Esophagus squamous epithelium (tissue), 4 donors: ENCODE results near the gene MYBPC1.

Experiments used
- CTCF ChIP-seq, 6 experiments: fragments of 450-650 bp in 4 of 6; fragments of 200-600 bp in 2 of 6; sonication (generic) in 2 of 6; IDR thresholded peaks; one replicate each; pipeline ENCODE4 v1.5.1; 2016 to 2019; ENCODE audit warnings: antibody characterized with exemption in 6 of 6, mild to moderate bottlenecking in 4 of 6, moderate library complexity in 4 of 6
- POLR2A ChIP-seq, 4 donors: fragments of 450-650 bp; IDR thresholded peaks; one replicate each; pipeline ENCODE4 v1.6.1; 2017; ENCODE audit warnings: antibody characterized with exemption in 4 of 4, mild to moderate bottlenecking in 4 of 4, moderate library complexity in 3 of 4

DNA sequence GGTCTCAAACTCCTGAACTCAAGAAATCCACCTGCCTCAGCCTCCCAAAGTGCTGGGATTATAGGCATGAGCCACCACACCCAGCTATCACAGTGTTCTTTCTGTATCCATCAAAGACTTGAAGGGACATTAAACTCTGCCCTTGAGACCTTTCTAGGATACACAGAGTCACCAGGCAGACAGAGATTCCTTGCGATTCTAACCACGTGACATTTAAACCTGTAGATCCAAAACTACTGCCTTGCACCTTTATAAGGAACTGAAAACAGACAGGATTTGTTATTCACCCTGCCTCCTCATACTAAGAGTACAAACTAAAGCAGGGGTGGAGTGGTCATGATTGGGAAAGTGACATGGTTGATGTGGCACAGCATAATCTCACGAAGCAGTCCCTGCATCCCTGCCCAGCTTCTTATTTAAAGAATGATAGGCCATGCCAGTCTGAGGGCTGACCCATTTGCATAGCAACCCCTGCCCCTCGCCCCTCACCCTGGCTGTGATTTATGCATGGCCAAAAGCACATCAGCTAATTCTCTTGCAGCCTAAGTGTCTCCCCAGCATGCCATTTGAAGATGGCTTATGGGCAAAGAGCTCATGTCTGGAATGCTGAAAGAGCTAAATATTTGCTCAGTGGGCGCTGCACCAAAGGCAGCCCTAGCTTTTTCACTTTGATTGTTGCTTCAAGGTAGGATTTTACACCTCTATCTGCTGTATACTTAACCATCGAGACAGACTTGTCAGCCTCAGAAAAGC lies 43.2 kb upstream of the MYBPC1 start:
- TF ChIP-seq CTCF (IDR thresholded peaks at IDR 0.05), result no peak
- TF ChIP-seq POLR2A (IDR thresholded peaks at IDR 0.05), result no peak
